ENCODE results near the gene TIMM8A.

The TIMM8A gene

GRCh38 chrX:101348452-101349192, at the start of gene TIMM8A:
Gene TIMM8A, minus strand, starts transcription at chrX:101348742. Its CDS starts 78 bp downstream, at chrX:101348664.
- peak; percentile 73 to 82 for DNase-seq

GRCh38 chrX:101397779-101398178, 49.2 kb upstream of the TIMM8A start:
- DNase-seq, result no peak

DNA sequence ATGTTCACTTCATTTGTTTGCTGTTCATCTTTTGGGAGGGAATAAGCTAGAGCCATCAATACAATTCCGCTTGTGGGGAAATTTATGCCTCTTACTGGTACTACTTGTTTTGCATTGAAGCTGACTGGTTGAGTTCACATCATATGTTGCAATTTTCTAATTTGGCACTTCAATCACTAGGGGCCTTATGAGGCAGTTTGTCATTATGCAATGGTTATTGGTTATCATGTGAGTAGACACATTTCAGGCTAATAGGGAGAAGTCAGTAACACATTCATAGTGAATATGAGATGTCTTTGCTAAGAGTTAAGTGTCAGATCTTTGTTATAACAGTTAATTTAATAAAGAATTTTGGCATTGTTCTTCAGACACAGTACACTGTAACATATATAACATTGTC, 47.2 kb upstream of the TIMM8A start:
- DNase-seq, result no peak

- no peak for DNase-seq
These were observed 45.8 kb upstream of the TIMM8A start for GRCh38 chrX:101394372-101394771.

- DNase-seq, result no peak
These were observed 45.2 kb upstream of the TIMM8A start for GRCh38 chrX:101393530-101394305.

DNA sequence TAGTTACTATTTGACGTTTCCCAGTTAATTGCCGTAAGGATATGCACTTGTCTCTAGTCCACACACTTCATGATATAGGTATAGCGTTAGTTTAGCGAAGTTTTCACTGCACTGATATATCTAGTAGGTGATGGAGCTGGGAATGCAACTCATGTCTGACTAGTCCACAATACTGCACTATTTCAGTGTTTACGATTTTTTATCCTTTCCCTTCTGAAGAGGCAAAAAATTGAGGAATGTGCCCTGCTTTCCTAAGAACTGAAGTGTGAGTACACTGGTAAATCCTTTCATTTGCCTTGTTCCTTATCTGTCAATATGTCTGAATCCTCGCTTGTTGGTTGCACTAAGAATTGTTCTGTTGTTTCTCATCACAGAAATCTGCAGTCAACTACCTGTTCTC, 43.3 kb upstream of the TIMM8A start:
- DNase-seq, result no peak

GRCh38 chrX:101390664-101391525, 42.4 kb upstream of the TIMM8A start, which contains the start of gene RPL36A:
Gene RPL36A, plus strand, starts transcription at chrX:101391011. Its CDS starts 33 bp downstream, at chrX:101391044.
- DNase-seq, result peak; percentile 70 to 81

- DNase-seq, result no peak
These were observed 40.1 kb upstream of the TIMM8A start for GRCh38 chrX:101388604-101389003.

- DNase-seq, result no peak
These were observed 38.0 kb upstream of the TIMM8A start for GRCh38 chrX:101386542-101386885.

DNA sequence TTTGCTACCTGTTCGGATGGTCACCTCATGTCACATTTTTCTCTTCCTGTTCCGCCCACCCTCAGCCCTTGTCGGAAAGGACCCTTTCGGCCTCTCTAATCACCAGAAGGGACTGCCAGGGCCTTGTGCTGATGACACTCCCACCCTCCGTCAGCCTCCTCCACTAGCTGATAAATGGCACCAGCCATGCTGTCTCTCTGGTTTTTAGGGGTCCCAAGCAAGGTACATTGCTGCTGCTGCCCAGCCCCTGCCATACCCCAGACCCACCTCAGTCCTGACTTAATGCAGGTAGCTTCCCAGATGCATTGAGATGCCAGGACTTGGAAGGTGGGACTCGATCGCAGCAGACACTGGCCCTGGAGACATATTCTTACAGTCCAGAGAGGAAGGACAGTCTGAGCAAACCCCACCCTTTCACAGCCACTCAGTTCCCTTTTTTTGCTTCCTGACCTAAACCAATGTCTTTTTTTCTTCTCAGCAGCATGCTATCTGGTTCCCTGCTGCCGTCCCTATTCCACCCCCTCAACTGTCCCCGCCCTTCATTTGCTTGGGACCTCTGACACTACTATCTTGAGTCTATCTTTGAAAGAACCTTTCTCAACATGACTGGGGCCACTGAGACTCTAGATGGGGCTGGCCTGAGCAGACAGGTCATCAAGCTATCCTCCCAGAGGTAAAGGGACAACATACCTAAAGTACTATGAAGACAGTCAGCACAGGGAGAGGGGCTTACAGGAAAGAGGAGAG, 37.4 kb upstream of the TIMM8A start, which contains the start of gene BTK:
TSS of gene BTK (minus strand) at position 397 of the 747 bp plus-strand sequence. CDS start 10,907 bp downstream, outside the sequence.
- no peak for DNase-seq

DNA sequence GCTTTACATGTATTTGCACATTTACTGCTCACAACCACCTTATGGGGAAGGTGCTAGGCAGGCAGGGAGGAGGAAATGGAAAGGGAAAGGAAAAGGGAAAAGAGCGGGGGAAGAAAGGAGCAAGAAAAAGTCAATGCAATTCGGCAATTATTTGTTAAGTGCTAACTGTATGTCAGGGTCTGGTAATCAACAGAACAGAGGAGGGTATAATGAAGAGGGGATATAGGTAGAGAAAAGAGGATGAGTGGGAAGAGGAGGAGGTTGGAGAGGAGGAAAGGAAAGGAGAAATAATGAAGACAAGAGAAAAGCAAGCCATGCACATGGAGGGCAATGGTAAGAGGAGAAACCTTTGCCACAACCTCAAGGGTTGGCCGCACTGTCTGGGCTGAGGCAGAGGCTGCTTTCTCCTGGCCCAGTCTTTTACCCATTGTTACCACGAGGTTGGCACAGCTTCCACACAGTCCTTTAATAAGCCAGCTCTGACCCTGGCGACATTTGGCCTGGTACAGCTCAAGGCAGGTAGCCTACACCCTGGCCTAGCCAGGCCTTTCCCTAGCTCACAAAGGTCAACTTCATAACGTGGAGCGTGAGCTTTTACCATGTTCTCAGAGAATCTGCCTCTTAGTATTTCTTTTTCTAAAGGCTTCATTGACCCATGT, 36.6 kb upstream of the TIMM8A start:
- no peak for DNase-seq

DNA sequence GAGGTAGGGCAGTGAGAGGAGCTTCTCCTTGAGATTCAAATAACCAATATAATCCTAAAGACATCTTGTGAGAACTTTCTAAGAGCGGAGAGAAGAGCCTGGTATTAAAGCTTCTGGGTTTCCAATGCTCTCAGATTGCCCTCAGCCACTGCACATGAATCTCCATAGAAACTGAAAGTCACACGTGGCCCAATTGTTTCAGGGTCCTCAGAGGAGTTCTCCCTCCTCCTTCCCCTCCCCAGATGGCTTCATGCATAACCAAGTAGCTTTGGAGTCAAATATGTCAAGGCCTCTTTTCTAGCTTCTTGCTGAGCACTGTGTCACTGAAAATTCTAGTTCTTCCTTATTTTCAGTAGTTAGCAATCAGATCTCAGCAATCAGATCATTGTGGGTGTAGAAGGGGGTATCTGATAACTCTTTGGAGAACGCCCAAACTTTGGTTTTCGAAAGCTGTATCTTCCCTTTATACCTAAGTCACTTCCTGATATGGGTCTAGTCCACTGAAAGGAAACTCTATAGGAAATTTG, 35.2 kb upstream of the TIMM8A start:
- no peak for DNase-seq

GRCh38 chrX:101377547-101377946, 29.0 kb upstream of the TIMM8A start:
- DNase-seq, result no peak

- no peak for DNase-seq
These were observed 22.5 kb upstream of the TIMM8A start for GRCh38 chrX:101370888-101371504.

DNA sequence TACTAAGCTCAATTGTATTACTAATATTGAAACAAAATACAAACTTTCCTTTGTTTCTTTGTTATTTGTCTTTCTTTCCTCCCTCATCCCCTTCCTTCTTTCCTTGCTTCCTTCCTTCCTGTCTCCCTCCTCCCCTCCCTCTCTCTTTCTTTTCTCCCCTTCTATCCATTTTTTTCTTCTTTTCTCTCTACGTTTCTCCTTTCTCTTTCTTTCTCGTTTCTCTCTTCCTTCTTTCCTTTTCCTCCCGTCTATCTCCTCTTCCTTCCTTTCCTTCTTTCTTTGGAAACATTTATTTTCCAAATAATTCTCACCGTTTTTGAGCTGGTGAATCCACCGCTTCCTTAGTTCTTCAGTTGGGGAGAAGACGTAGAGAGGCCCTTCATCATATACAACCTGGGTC, 21.1 kb upstream of the TIMM8A start:
- DNase-seq, result no peak

DNA sequence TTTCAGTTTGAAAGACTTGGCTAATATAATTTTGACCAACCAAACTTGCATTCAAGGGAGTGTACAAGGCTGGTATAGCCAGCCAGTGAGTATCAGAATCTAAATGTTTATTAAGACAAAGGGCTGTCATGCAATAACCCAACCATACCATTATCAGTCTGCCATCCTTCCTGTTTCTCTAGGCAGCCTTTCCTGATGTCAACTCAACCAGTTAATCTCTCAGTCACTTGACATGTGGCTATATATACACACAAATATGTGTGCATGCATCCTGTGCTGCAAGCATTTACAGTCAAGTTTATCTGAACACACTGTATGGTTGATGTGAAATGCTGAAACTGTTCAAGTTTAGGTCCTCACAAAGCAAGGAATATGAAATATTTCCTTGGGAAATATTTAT, 20.3 kb upstream of the TIMM8A start:
- no peak for DNase-seq

DNA sequence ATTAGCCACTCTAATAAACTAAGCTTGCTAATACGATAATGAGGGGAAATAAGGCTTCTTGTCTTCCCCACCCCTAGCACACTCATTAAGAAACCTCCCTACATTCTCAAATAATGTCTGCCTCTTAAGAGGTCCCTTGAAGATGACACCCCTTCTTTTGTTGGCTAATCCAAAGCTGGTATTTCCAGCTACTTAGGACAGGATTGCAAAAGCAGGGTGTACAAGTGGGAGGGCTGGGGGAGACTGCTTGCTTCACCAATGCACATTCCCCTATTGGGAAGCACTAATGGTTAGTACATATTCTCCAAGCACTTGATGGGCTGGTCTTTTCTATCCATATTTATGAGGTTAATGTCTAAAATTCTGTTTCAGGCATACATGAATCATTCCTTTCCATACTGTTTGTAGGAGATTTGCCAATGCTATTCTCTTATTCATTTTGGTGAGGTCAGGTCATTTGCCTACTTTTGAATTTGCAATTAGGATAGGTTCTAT, 16.8 kb upstream of the TIMM8A start:
- no peak for DNase-seq

- DNase-seq, result no peak
These were observed 14.2 kb upstream of the TIMM8A start for GRCh38 chrX:101362757-101363156.

GRCh38 chrX:101362116-101362515, 13.6 kb upstream of the TIMM8A start:
- no peak for DNase-seq

DNA sequence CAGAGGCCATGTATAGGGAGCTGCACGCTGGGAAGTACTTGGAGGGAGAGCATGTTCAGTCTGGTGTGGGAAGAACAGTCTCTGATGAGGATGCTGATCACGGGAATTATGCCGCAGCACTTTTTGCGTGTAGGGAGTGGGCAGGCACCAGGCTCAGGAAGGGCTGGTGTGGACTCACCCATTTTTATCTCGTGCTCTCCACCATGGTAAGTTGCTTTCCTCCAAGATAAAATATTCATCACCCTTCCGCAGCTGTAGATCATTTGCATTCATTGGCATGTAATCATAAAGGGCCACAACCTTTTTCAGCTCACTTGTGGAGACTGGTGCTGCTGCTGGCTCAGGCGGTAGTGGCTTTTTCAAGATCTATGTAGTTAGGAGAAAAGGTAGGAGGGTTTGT, 11.8 kb upstream of the TIMM8A start:
- no peak for DNase-seq

DNA sequence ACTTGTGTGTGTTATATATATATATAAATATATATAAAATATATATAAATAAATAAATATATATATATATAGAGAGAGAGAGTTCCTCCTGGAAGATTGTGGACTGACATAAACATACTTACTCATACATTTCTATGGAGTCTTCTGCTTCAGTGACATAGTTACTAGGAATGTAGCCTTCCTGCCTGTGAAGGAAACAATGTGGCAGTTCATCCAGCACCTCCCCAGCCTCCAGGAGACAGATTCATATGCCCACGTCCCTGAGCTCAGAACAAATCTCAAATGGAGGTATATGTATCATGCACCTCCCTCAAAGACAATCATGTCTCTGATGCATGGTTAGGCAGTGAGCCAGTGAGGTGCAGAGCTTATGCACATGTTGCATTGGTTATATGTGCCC, 11.4 kb upstream of the TIMM8A start:
- DNase-seq, result no peak
